Muscle layer of duodenum (tissue), 2 donors: ENCODE measurements around the gene SCAMP3.
"Not testable (repeated sequence)": the region's sequence is repeated elsewhere in the genome, so short reads cannot be mapped to it uniquely, and the experiment has no call there.

ENCODE experiments used
- H3K27ac ChIP-seq: one replicate; pipeline ENCODE4 v1.7.0; 2013; ENCODE audit warnings: mild to moderate bottlenecking, low read length
- H3K27me3 ChIP-seq: one replicate; pipeline ENCODE4 v1.7.0; 2013; ENCODE audit warnings: low read depth, mild to moderate bottlenecking, control low read depth, low read length
- H3K36me3 ChIP-seq, 2 donors: one replicate each; pipeline ENCODE4 v1.7.0; 2013; ENCODE audit warnings: low read length in 2 of 2, control low read depth in 1 of 2, mild to moderate bottlenecking in 1 of 2; ENCODE audit not compliant: insufficient read depth in 2 of 2, control insufficient read depth in 1 of 2
- H3K4me1 ChIP-seq, 2 donors: one replicate each; pipeline ENCODE4 v1.7.0; 2013; ENCODE audit warnings: low read length in 2 of 2, mild to moderate bottlenecking in 2 of 2, control low read depth in 1 of 2, moderate library complexity in 1 of 2; ENCODE audit not compliant: insufficient read depth in 2 of 2, control insufficient read depth in 1 of 2
- H3K4me3 ChIP-seq, 2 donors: one replicate each; pipeline ENCODE4 v1.7.0; 2013; ENCODE audit warnings: low read length in 2 of 2, low read depth in 1 of 2, mild to moderate bottlenecking in 1 of 2
- H3K9me3 ChIP-seq, 2 donors: one replicate each; pipeline ENCODE4 v1.7.0; 2013; ENCODE audit warnings: low read length in 2 of 2, control low read depth in 1 of 2, mild to moderate bottlenecking in 1 of 2; ENCODE audit not compliant: control insufficient read depth in 1 of 2
- donor health status: healthy.

SCAMP3 gene

GRCh38 chr1:155296661-155297060 is 34.5 kb upstream of the SCAMP3 start:
- Histone ChIP-seq H3K9me3 (no peaks in the 10 kb centered on the region), H3K36me3 (no peaks in the 10 kb centered on the region), H3K4me3 (no peak overlapping the region)

GRCh38 chr1:155295942-155296267 is 33.7 kb upstream of the SCAMP3 start:
- peaks cover 19% of the 10 kb centered on the region for H3K27me3 ChIP-seq
- peaks cover 0 to 9% of the 10 kb centered on the region in 2 donors for H3K4me1 ChIP-seq
- no peaks in the 10 kb centered on the region for H3K9me3 ChIP-seq
- no peaks in the 10 kb centered on the region for H3K36me3 ChIP-seq
- no peak overlapping the region for H3K27ac ChIP-seq
- no peak overlapping the region for H3K4me3 ChIP-seq

More at GRCh38 chr1:155296661-155297060, 34.5 kb upstream of the SCAMP3 start:
- peaks cover 19% of the 10 kb centered on the region for H3K27me3 ChIP-seq
- peaks cover 0 to 9% of the 10 kb centered on the region in 2 donors for H3K4me1 ChIP-seq
- no peak overlapping the region for H3K27ac ChIP-seq

- H3K27ac ChIP-seq: no peak overlapping the region
- peaks cover 0 to 9% of the 10 kb centered on the region in 2 donors for H3K4me1 ChIP-seq
- H3K36me3 ChIP-seq: no peaks in the 10 kb centered on the region
- peaks cover 19% of the 10 kb centered on the region for H3K27me3 ChIP-seq
- no peaks in the 10 kb centered on the region for H3K9me3 ChIP-seq
- peak overlapping the region in 1 of 2 donors; percentile 8 for H3K4me3 ChIP-seq
Observed at GRCh38 chr1:155295183-155295941, 33.2 kb upstream of the SCAMP3 start.

- H3K4me1 ChIP-seq: peaks cover 0 to 9% of the 10 kb centered on the region in 2 donors
- H3K4me3 ChIP-seq: peak overlapping the region in 1 of 2 donors; percentile 8
- H3K9me3 ChIP-seq: no peaks in the 10 kb centered on the region
- H3K36me3 ChIP-seq: no peaks in the 10 kb centered on the region
- no peak overlapping the region for H3K27ac ChIP-seq
- H3K27me3 ChIP-seq: peaks cover 19% of the 10 kb centered on the region
Observed at GRCh38 chr1:155294520-155295182, 32.5 kb upstream of the SCAMP3 start.

- Histone ChIP-seq H3K36me3 (no peaks in the 10 kb centered on the region), H3K27me3 (peaks cover 19% of the 10 kb centered on the region), H3K9me3 (no peaks in the 10 kb centered on the region), H3K27ac (no peak overlapping the region), H3K4me1 (peaks cover 0 to 9% of the 10 kb centered on the region in 2 donors), H3K4me3 (no peak overlapping the region)
Observed at GRCh38 chr1:155293086-155293749, 31.1 kb upstream of the SCAMP3 start.

GRCh38 chr1:155291006-155291405 is 28.8 kb upstream of the SCAMP3 start:
- peaks cover 17% of the 10 kb centered on the region for H3K27me3 ChIP-seq
- H3K27ac ChIP-seq, H3K4me3 ChIP-seq, H3K36me3 ChIP-seq, H3K4me1 ChIP-seq, H3K9me3 ChIP-seq: not testable (repeated sequence)

GRCh38 chr1:155287987-155288543 is 25.9 kb upstream of the SCAMP3 start:
- H3K4me3 ChIP-seq: no peak overlapping the region
- H3K36me3 ChIP-seq: no peaks in the 10 kb centered on the region
- no peaks in the 10 kb centered on the region for H3K4me1 ChIP-seq
- H3K27me3 ChIP-seq: no peaks in the 10 kb centered on the region
- H3K27ac ChIP-seq: no peak overlapping the region
- no peaks in the 10 kb centered on the region for H3K9me3 ChIP-seq

GRCh38 chr1:155286544-155286943 is 24.4 kb upstream of the SCAMP3 start:
- H3K27me3 ChIP-seq: no peaks in the 10 kb centered on the region
- H3K4me3 ChIP-seq: no peak overlapping the region
- H3K4me1 ChIP-seq: no peaks in the 10 kb centered on the region
- H3K36me3 ChIP-seq: no peaks in the 10 kb centered on the region
- no peaks in the 10 kb centered on the region for H3K9me3 ChIP-seq
- no peak overlapping the region for H3K27ac ChIP-seq

- Histone ChIP-seq H3K4me3 (no peak overlapping the region), H3K27me3 (no peaks in the 10 kb centered on the region), H3K9me3 (no peaks in the 10 kb centered on the region), H3K36me3 (no peaks in the 10 kb centered on the region), H3K4me1 (no peaks in the 10 kb centered on the region), H3K27ac (no peak overlapping the region)
Observed at GRCh38 chr1:155285631-155286044, 23.5 kb upstream of the SCAMP3 start.

- Histone ChIP-seq H3K27me3 (no peaks in the 10 kb centered on the region), H3K36me3 (no peaks in the 10 kb centered on the region)
Observed at GRCh38 chr1:155285063-155285462, 22.9 kb upstream of the SCAMP3 start.

GRCh38 chr1:155284476-155284875 is 22.3 kb upstream of the SCAMP3 start:
- Histone ChIP-seq H3K4me1 (no peaks in the 10 kb centered on the region), H3K36me3 (no peaks in the 10 kb centered on the region), H3K9me3 (no peaks in the 10 kb centered on the region), H3K27me3 (no peaks in the 10 kb centered on the region), H3K27ac (no peak overlapping the region), H3K4me3 (no peak overlapping the region)

More at GRCh38 chr1:155285063-155285462, 22.9 kb upstream of the SCAMP3 start:
- Histone ChIP-seq H3K4me1 (no peaks in the 10 kb centered on the region), H3K9me3 (no peaks in the 10 kb centered on the region), H3K4me3 (no peak overlapping the region), H3K27ac (no peak overlapping the region)
